HEK293T (cell line): ENCODE results near the gene ADA.

ENCODE experiments used
- CTCF ChIA-PET: fragments of 350-600 bp; formaldehyde crosslinking; extraction: SDS; loops from one replicate; lab custom pipeline; 2021; ENCODE audit warnings: antibody characterized with exemption, inconsistent platforms; lab: Yijun Ruan, JAX
- POLR2A ChIA-PET: fragments of 350-600 bp; formaldehyde crosslinking; extraction: SDS; loops from one replicate; lab custom pipeline; 2020; ENCODE audit warnings: antibody characterized with exemption, inconsistent platforms; lab: Yijun Ruan, JAX
- DNase-seq: peaks from one replicate; pipeline ENCODE4 v3.0.0; 2012; ENCODE audit warnings: mixed read lengths; ENCODE audit errors: extremely low spot score
- ARNT ChIP-seq: fragments of 450-650 bp; IDR thresholded peaks from 2 replicates; pipeline ENCODE4 v1.6.1; 2017; ENCODE audit warnings: mild to moderate bottlenecking
- BHLHE40 ChIP-seq: fragments of 450-650 bp; IDR thresholded peaks from 2 replicates; pipeline ENCODE4 v1.6.1; 2016; ENCODE audit warnings: mild to moderate bottlenecking, moderate library complexity, borderline replicate concordance
- CTBP1 ChIP-seq: fragments of 450-650 bp; IDR thresholded peaks from 2 replicates; pipeline ENCODE4 v1.6.1; 2016; ENCODE audit warnings: borderline replicate concordance
- ELF4 ChIP-seq: fragments of 450-650 bp; IDR thresholded peaks from 2 replicates; pipeline ENCODE4 v1.6.1; 2017; ENCODE audit warnings: antibody characterized with exemption
- FOXA1 ChIP-seq: fragments of 450-650 bp; IDR thresholded peaks from 2 replicates; pipeline ENCODE4 v1.6.1; 2016; ENCODE audit warnings: mild to moderate bottlenecking
- FOXK2 ChIP-seq: fragments of 450-650 bp; IDR thresholded peaks from 2 replicates; pipeline ENCODE4 v1.6.1; 2016; ENCODE audit warnings: mild to moderate bottlenecking
- FOXM1 ChIP-seq: fragments of 450-650 bp; IDR thresholded peaks from 2 replicates; pipeline ENCODE4 v1.6.1; 2017; ENCODE audit warnings: mild to moderate bottlenecking, borderline replicate concordance
- HDGF ChIP-seq: fragments of 450-650 bp; IDR thresholded peaks from 2 replicates; pipeline ENCODE4 v1.6.1; 2017; ENCODE audit warnings: antibody characterized with exemption, borderline replicate concordance
- L3MBTL2 ChIP-seq: fragments of 450-650 bp; conservative IDR thresholded peaks from 2 replicates; pipeline ENCODE4 v1.6.1; 2016; ENCODE audit warnings: mild to moderate bottlenecking
- LEF1 ChIP-seq: fragments of 450-650 bp; IDR thresholded peaks from 2 replicates; pipeline ENCODE4 v1.6.1; 2017; ENCODE audit warnings: mild to moderate bottlenecking, borderline replicate concordance
- NFRKB ChIP-seq: fragments of 450-650 bp; IDR thresholded peaks from 2 replicates; pipeline ENCODE4 v1.6.1; 2016; ENCODE audit warnings: mild to moderate bottlenecking, moderate library complexity
- SP1 ChIP-seq: fragments of 450-650 bp; IDR thresholded peaks from 2 replicates; pipeline ENCODE4 v1.6.1; 2017
- SUZ12 ChIP-seq: fragments of 450-650 bp; IDR thresholded peaks from 2 replicates; pipeline ENCODE4 v1.6.1; 2016; ENCODE audit warnings: mild to moderate bottlenecking
- TARDBP ChIP-seq: fragments of 450-650 bp; IDR thresholded peaks from 2 replicates; pipeline ENCODE4 v1.6.1; 2016
- ZNF384 ChIP-seq: fragments of 450-650 bp; IDR thresholded peaks from 2 replicates; pipeline ENCODE4 v1.6.1; 2016
- TF ChIP-seq, protein P1 (sequence below): fragments of 450-650 bp; IDR thresholded peaks from 2 replicates; pipeline ENCODE4 v1.6.1; 2016

The ADA gene

GRCh38 chr20:44606725-44607441, 44.6 kb downstream of the ADA start:
- TF ChIP-seq FOXM1 (no peak), L3MBTL2 (no peak), CTBP1 (no peak), HDGF (no peak), TARDBP (no peak), BHLHE40 (no peak), SUZ12 (no peak), ARNT (no peak), FOXK2 (no peak), ELF4 (no peak)
- TF ChIP-seq, protein P1, sequence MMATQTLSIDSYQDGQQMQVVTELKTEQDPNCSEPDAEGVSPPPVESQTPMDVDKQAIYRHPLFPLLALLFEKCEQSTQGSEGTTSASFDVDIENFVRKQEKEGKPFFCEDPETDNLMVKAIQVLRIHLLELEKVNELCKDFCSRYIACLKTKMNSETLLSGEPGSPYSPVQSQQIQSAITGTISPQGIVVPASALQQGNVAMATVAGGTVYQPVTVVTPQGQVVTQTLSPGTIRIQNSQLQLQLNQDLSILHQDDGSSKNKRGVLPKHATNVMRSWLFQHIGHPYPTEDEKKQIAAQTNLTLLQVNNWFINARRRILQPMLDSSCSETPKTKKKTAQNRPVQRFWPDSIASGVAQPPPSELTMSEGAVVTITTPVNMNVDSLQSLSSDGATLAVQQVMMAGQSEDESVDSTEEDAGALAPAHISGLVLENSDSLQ: no peak
- DNase-seq: no peak
- ChIA-PET POLR2A (no interaction called here), CTCF (interaction anchor here (0.6 kb wide), 1 partner anchor 140 kb away, joined by 3 read pairs; no protein-coding TSS in a partner anchor)

GRCh38 chr20:44603327-44603726, 48.2 kb downstream of the ADA start:
- no peak for TF ChIP-seq FOXK2
- no peak for TF ChIP-seq CTBP1
- TF ChIP-seq, protein P1: no peak
- POLR2A ChIA-PET: no interaction called here
- CTCF ChIA-PET: interaction anchor here (0.6 kb wide), 1 partner anchor 13 kb away, joined by 3 read pairs; no protein-coding TSS in a partner anchor
- no peak for DNase-seq

DNA sequence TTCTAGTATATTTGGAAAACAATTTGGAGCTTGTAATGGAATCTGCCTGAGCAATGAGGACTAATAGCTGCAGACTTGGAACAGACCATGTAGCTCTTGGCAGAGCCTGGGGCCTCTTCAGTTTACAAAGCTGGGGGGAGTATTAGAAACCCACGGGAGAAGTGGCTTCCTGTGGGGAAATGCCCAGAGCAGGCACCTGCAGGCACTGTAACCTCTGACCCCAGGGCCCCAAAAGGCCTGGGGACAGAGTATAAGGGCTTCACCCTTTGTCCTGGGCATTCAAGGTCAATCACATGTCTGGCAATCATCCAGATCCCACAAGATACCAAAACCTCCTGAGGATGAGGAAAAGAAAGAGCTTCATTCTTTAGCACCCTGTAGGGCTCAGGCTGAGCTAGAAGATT, 49.7 kb downstream of the ADA start:
- TF ChIP-seq HDGF (no peak), SUZ12 (no peak), BHLHE40 (no peak), ARNT (no peak), L3MBTL2 (no peak), FOXK2 (no peak), LEF1 (no peak), ELF4 (no peak), ZNF384 (no peak), FOXA1 (no peak), CTBP1 (no peak), FOXM1 (no peak), NFRKB (no peak), TARDBP (no peak), SP1 (no peak)
- TF ChIP-seq, protein P1: no peak
- DNase-seq: no peak
- ChIA-PET POLR2A (no interaction called here), CTCF (no interaction called here)

DNA sequence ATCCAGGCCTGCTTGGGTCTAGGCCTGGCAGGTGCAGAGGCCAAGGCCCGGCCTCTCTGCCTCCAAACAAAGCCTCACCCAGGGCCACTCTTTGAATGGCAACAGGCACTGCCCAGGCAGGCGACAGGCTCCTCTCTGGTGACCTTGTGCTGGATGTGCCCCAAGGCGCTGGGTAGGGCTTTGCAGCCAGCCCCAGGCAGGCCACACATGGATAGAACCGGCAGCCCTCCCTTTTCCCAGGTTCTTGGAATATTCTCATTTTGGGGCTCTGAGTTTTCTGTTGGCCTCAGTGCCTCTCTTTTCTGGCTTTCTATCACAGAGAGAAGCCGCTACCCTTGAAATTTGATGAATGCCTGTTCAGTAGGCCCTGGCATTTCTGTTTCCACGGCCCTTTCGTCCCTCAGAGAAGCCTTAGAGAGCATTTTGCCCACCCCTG, 50.2 kb downstream of the ADA start:
- ChIA-PET POLR2A (no interaction called here), CTCF (no interaction called here)
- TF ChIP-seq FOXM1: no peak
- no peak for TF ChIP-seq NFRKB
- TF ChIP-seq BHLHE40: no peak
- no peak for TF ChIP-seq LEF1
- TF ChIP-seq SP1: no peak
- no peak for TF ChIP-seq FOXK2
- no peak for TF ChIP-seq SUZ12
- no peak for TF ChIP-seq FOXA1
- TF ChIP-seq ARNT: no peak
- TF ChIP-seq HDGF: no peak
- no peak for DNase-seq

DNA sequence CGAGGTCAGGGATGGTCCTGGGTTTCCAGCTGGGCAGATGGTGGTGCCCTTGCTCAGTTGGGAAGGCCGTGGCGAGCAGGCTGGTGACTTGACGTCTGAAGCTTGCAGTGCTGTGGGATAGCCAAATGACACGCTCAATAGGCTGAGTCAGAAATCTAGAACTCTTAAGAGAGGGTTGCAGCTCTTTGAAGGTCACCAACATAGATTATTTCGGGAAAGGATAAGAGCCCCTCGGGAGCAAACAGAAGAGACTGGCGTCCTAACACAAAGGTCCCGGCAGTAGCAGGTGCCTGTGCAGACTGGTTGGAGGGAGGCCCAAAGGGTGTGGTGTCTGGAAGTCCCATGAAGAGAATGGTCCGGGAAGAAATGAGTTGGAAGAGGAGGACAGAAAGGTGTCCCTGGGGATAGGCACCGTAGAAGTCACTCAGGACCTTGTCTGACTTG, 50.7 kb downstream of the ADA start:
- TF ChIP-seq TARDBP: no peak
- TF ChIP-seq ELF4: no peak
- TF ChIP-seq SUZ12: no peak
- no peak for TF ChIP-seq LEF1
- TF ChIP-seq ARNT: no peak
- no peak for TF ChIP-seq L3MBTL2
- TF ChIP-seq FOXK2: no peak
- no peak for TF ChIP-seq BHLHE40
- no peak for TF ChIP-seq ZNF384
- no peak for TF ChIP-seq NFRKB
- TF ChIP-seq FOXM1: no peak
- TF ChIP-seq, protein P1: no peak
- no peak for TF ChIP-seq CTBP1
- TF ChIP-seq FOXA1: no peak
- TF ChIP-seq HDGF: no peak
- ChIA-PET POLR2A (no interaction called here), CTCF (no interaction called here)
- no peak for DNase-seq

DNA sequence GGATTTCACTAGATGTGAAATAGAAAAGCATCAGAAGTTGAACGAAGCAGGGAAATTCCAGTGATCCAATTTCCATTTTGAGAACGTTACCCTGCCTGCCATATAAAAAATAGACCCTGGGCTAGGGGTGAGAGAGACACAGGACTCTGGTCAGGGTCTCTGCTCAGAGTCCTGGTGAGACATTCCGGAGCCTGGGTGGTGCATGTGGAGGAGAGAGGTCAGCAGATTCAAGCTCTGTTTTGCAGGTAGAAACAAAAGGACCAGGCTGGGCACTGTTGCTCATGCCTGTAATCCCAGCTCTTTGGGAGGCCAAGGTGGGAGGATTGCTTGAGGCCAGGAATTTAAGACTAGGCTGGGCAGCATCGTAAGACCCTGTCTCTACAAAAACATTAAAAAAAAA, 51.2 kb downstream of the ADA start:
- ChIA-PET CTCF (no interaction called here), POLR2A (no interaction called here)
- TF ChIP-seq ELF4: no peak
- TF ChIP-seq BHLHE40: no peak
- no peak for TF ChIP-seq L3MBTL2
- TF ChIP-seq CTBP1: no peak
- no peak for TF ChIP-seq NFRKB
- no peak for TF ChIP-seq HDGF
- no peak for TF ChIP-seq FOXA1
- no peak for TF ChIP-seq SUZ12
- no peak for TF ChIP-seq SP1
- TF ChIP-seq FOXM1: no peak
- TF ChIP-seq FOXK2: no peak
- no peak for TF ChIP-seq LEF1
- TF ChIP-seq TARDBP: no peak
- TF ChIP-seq ZNF384: no peak
- no peak for TF ChIP-seq ARNT
- no peak for DNase-seq
